ENCODE results near the gene MX2. TPM values are rescaled to one million over a fixed set of nuclear protein-coding genes. Genes with fewer than 3 reads are reported as not detected.

MX2 gene
- total and polyA plus RNA-seq, 2 of the 8 experiments (the other 6 are each of a cell fraction or from before 2014, with no cell fraction given), result 3.1 to 8.9 TPM

- TF ChIP-seq YY1 (IDR thresholded peaks at IDR 0.05; ENCODE audit: low read depth, low read length) (no peak), SP1 (IDR thresholded peaks at IDR 0.05; ENCODE audit: low read depth, low read length) (no peak), JUND (IDR thresholded peaks at IDR 0.05; ENCODE audit: low read length) (no peak), CHD1 (IDR thresholded peaks at IDR 0.05; ENCODE audit: low read depth, low read length) (no peak), RXRA (IDR thresholded peaks at IDR 0.05; ENCODE audit: insufficient read depth, low read depth, low read length) (no peak), CEBPB (IDR thresholded peaks at IDR 0.05; ENCODE audit: low read depth, low read length) (no peak)
Observed at GRCh38 chr21:41374867-41375533, 13.2 kb downstream of the MX2 start (continued).
